Renal cortex interstitium (tissue), 11 donors: Measurements from ENCODE around the gene HYAL3. TPM values are rescaled to one million over a fixed set of nuclear protein-coding genes. Genes with fewer than 3 reads are reported as not detected.
"Not testable (repeated sequence)": the region's sequence is repeated elsewhere in the genome, so short reads cannot be mapped to it uniquely, and the experiment has no call there.

ENCODE experiments used
- DNase-seq, 11 donors: peaks; one replicate each; pipeline ENCODE4 v3.0.0-alpha.2; 2013; ENCODE audit warnings: low read depth in 9 of 11, low spot score in 4 of 11; ENCODE audit errors: extremely low read depth in 1 of 11
- polyA plus RNA-seq, 3 donors: library from polyadenylated mRNA; unstranded; fragments of 120-200 nt; gene quantifications; one replicate each; pipeline ENCODE4 v1.2.1, GENCODE V29; 2013; ENCODE audit not compliant: insufficient read length in 3 of 3

HYAL3 gene
- polyA plus RNA-seq, 3 donors: 2.9 to 5.5 (median 3.2) TPM

DNA sequence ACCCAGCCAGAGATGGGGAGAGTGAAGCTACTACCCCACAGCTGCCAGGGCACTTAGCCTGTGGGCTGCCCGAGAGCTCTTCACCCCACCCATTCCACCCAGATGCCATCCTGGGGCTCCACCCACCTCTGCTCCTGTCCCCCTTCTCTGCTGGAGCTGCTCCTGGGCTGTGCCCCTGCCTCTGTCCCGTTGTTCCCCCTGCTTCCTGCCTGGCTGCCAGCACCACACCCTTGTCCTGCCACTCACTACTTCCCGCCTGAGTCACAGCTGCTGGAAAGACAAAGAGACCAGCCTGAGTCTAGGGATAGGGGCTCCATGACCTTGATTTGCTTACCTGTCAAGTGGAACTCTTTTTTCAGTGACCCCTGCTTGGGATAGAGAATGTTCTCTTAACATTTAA, 50.8 kb downstream of the HYAL3 start:
- DNase-seq: no peak

DNA sequence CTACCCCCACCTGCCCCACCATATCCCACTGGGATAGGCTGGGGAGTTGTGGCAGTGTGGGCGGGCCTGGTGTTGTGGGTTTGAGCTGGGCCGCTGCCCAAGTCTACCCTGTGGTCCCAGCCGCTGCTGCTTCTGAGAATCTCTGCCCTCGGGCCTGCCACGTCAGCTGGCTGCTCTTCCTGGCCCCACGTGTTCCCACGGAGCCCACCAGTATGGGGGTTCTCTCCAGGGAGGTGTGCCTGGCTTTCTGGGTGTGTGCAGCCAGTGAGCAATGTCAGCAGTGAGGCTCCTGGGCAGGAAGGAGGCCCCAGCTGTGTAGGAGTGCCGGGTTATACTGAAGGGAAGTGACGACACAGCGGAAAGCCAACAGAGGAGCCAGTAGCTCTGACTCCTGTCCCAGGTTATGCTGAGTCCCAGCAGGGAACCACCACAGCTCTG, 52.7 kb downstream of the HYAL3 start:
- DNase-seq: no peak

DNA sequence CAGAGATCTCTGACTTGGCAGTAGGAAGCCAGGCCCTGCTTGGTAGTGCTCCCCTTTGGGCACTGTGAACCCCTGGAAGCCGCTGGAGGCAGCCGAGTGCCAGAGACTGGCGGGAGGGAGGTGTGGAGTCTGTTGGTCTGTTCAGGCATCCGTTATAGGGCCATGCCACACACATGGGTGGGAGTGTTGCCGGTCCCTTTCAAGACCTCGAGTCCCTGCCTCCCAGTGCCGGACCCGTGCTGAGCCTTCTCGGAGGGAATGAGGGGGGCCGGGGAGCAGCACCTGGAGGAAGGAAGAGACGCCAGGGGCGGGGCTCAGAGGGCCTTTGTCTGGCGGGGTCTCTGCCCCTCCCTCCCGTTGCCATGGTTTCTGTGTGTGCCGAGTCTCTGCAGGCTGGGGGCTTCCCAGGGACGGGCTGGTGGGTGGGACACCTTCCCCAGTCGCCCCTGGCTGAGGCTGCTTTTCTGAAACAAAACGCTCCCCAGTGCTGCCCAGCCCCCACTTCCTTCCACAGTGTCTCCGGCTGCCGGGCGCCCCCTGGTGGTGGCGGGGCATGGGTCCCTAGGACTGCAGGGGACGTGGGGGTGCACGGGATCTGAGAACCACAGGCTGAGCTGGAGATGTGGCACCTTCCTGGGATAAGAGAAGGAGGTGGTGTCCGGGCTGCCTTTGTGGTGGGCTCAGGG, 53.2 kb downstream of the HYAL3 start:
- peak in 9 of 11 donors; percentile 73 to 91 (median 88) for DNase-seq

DNA sequence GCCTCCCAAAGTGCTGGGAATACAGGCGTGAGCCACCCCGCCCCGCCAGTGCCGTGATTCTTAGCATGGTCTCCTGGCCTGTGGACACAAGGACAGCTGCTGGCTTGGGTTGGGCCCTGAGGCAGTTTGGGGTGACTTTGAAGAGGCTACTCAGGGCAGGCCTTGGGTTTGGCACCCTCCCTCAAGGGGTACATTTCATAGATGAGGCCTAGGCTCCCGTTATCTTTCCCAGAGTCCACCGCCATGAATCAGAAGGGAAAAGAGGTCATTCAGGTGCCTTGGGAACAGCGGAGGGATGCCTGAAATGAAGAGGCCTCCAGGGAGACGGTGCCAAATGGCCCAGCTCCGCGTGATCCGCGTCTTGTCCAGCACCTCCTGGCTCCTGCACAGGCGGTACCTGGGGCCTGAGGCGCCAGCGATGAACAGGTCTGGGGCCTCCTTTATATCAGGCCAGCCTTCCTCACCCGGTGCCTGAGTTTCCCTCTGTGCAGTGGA, 53.9 kb downstream of the HYAL3 start:
- no peak for DNase-seq

DNA sequence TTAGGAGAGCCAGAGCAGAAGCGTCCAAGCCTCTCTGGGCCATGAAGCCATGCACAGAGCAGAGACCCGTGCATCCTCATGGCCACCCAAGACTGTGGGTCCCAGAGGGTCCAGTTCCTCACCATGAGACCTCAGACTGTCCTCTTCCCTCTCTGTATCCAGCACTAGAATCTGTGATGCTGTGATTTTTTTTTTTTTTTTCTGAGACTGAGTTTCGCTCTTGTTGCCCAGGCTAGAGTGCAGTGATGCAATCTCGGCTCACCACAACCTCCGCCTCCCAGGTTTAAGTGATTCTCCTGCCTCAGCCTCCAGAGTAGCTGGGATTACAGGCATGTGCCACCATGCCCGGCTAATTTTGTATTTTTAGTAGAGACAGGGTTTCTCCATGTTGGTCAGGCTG, 54.4 kb downstream of the HYAL3 start:
- not testable (repeated sequence) for DNase-seq

DNA sequence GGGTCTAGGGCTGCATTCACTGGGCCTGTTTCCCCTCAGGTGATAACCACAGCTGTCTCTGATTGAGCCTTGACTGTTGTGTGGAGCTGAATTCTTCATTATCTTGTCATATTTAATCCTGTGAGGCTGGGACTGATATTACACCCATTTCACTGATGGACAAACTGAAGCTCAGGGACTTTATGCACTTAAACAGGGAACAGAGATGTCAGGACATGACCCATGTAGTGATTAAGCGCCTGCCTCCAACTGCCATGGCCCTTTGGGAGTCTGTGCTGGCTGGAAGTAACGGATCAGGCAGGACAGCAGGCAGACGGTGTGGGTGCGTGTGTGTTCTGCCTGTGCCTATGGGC, 55.7 kb downstream of the HYAL3 start:
- no peak for DNase-seq

DNA sequence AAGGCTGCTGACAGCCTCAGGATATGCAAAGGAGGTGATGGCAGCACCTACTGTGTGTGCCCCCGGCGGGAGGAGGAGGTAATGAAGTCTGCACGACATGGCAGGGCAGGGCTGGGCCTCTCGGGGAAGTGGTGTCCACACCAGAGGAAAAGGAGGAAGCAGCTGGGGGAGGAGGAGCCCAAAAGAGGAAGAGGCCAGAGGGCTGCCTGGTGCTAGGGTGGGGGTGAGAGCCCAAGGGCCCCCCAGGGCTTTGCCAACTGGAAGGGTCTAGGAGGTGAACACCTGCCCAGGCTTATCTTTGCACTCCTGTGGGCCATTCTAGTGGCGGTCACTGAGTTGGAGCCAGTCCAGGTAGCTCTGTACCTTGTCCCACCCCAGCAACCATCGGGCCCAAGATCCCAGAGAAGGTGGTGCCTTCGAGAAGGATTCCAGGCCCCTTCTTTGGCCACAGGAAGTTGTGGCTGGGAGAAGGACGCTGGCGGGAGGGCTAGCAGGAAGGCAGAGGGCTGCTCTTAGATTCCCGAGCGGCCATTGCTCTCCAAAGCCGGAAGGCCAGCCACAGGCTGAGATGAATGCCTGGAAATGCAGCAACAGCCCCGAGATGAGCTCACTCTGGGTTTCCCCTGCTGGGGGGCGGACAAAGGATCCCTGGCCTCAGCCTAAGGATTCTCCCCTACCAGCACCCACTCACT, 56.2 kb downstream of the HYAL3 start:
- DNase-seq: no peak

Other genes starting within 250 kb of the HYAL3 start
- 100 to 1,000 TPM; 260 to 395 (median 268) TPM for gene RBM5, start 210.5 kb downstream of the HYAL3 start, polyA plus RNA-seq
- 10 to 100 TPM; 57.6 to 81.6 (median 63.1) TPM for gene SEMA3F, start 144.1 kb downstream of the HYAL3 start, polyA plus RNA-seq
- not detected for gene GNAT1, start 107.8 kb downstream of the HYAL3 start, polyA plus RNA-seq
- gene SLC38A3, start 94.1 kb downstream of the HYAL3 start, polyA plus RNA-seq: 1 to 10 TPM; 7.2 to 7.3 (median 7.2) TPM
- 100 to 1,000 TPM; 189 to 229 (median 189) TPM for gene GNAI2, start 63.2 kb downstream of the HYAL3 start, polyA plus RNA-seq
- 100 to 1,000 TPM in 1 of 3 donors, 10 to 100 TPM in 2; 69.5 to 169 (median 95.4) TPM for gene SEMA3B, start 30.3 kb downstream of the HYAL3 start, polyA plus RNA-seq
- gene LSMEM2, start 20.3 kb downstream of the HYAL3 start, polyA plus RNA-seq: under 1 TPM; 0.33 to 0.95 (median 0.45) TPM
- 10 to 100 TPM; 38.6 to 50.0 (median 46.7) TPM for gene IFRD2, start 7.0 kb downstream of the HYAL3 start, polyA plus RNA-seq
- gene NAA80, start within 50 bp of the HYAL3 start, polyA plus RNA-seq: 10 to 100 TPM in 2 of 3 donors, 1 to 10 TPM in 1; 7.2 to 12.8 (median 10.0) TPM
- 1 to 10 TPM; 6.1 to 7.4 (median 7.2) TPM for gene HYAL1, start 4.2 kb upstream of the HYAL3 start, polyA plus RNA-seq
- 10 to 100 TPM; 57.0 to 86.5 (median 71.4) TPM for gene HYAL2, start 23.3 kb upstream of the HYAL3 start, polyA plus RNA-seq
- 10 to 100 TPM; 23.4 to 26.4 (median 26.2) TPM for gene TUSC2, start 28.8 kb upstream of the HYAL3 start, polyA plus RNA-seq
- 10 to 100 TPM; 16.4 to 22.2 (median 22.1) TPM for gene RASSF1, start 41.4 kb upstream of the HYAL3 start, polyA plus RNA-seq
- gene ZMYND10, start 46.3 kb upstream of the HYAL3 start, polyA plus RNA-seq: 1 to 10 TPM; 2.9 to 3.9 (median 3.6) TPM
- gene NPRL2, start 51.4 kb upstream of the HYAL3 start, polyA plus RNA-seq: 10 to 100 TPM; 30.2 to 35.9 (median 30.5) TPM
- gene CYB561D2, start 51.5 kb upstream of the HYAL3 start, polyA plus RNA-seq: 10 to 100 TPM; 12.4 to 17.0 (median 13.4) TPM
- 10 to 100 TPM; 29.1 to 42.9 (median 39.4) TPM for gene TMEM115, start 60.1 kb upstream of the HYAL3 start, polyA plus RNA-seq
- gene CACNA2D2, start 204.2 kb upstream of the HYAL3 start, polyA plus RNA-seq: 10 to 100 TPM; 14.0 to 17.2 (median 14.6) TPM